Breast epithelium (tissue), 3 donors: ENCODE results near the gene POLD1.

Experiments
- CTCF ChIP-seq, 3 donors: fragments of 450-650 bp; IDR thresholded peaks; one replicate each; pipeline ENCODE4 v1.5.1; 2016 to 2017; ENCODE audit warnings: antibody characterized with exemption in 3 of 3, mild to moderate bottlenecking in 3 of 3, moderate library complexity in 3 of 3
- POLR2A ChIP-seq: fragments of 450-650 bp; IDR thresholded peaks from one replicate; pipeline ENCODE4 v1.6.1; 2016; ENCODE audit warnings: antibody characterized with exemption, mild to moderate bottlenecking, moderate library complexity

- TF ChIP-seq CTCF (IDR thresholded peaks at IDR 0.05) = no peak
- TF ChIP-seq POLR2A = no peak
Measured at GRCh38 chr19:50466706-50467039, 82.5 kb downstream of the POLD1 start.
